GM18498 (cell line): ENCODE measurements around the gene SP110.
A peak's percentile ranks its signal among the peaks of the same experiment; 100 is the strongest.
"Not testable (repeated sequence)": the region's sequence is repeated elsewhere in the genome, so short reads cannot be mapped to it uniquely, and the experiment has no call there.

Experiments used
- ATAC-seq: cut with Tn5 transposase; IDR thresholded peaks from one replicate; pipeline ENCODE4 v1.9.1; 2021; ENCODE audit warnings: mild to moderate bottlenecking, moderate library complexity; ENCODE audit not compliant: unreplicated experiment

The SP110 gene

DNA sequence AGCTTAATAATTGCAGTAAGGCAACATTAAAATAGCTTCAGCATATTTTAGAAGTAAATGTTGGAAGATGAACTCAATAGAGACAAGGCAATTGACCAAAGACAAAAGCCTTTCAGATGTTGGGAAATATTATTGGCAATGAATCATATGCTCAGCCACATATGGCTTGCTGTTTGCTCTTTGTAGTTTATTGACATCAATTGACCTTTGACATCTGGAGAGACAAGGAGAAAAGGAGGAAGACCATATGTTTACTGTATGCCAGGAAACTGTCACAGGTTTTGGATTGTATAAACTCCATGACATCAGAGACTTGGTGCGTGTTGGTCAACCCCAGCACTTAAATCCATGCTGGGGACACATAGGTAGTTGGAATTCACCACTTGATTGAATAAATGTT, 90.4 kb downstream of the SP110 start:
- no peak for ATAC-seq

DNA sequence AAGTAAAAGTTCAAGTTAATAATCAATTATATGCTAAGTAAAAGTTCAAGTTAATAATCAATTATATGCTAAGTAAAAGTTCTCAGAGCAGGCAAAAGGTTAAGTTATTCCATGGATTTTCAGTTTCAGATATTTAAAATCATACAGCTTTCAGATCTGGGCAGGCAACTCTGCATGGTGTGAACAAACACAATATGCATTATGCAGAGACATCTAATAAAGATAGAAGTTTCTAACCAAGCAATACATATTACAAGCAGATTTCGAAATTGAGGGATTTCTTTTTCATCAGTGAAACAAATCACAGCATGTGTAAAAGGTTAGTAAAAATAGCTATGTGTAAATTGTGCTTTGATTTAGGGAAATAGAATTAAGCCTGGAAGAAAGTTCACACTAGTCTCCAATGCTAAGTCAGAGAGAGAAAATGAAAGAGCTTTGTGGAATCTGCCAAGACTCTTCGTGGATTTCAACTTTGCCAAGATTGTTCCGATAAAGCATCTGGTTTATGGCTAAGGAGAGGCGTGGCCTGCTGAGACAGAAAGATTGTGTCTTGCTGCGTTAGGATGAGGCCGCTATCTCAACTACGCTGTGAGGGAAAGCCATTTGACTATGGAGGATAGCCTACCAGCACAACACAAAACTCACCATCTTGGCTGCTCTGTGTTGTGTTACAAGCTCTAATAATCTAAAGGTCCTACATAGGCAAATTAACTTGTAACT, 91.0 kb downstream of the SP110 start:
- ATAC-seq: no peak

- ATAC-seq: no peak
Measured at GRCh38 chr2:230127195-230127594, 92.6 kb downstream of the SP110 start.

DNA sequence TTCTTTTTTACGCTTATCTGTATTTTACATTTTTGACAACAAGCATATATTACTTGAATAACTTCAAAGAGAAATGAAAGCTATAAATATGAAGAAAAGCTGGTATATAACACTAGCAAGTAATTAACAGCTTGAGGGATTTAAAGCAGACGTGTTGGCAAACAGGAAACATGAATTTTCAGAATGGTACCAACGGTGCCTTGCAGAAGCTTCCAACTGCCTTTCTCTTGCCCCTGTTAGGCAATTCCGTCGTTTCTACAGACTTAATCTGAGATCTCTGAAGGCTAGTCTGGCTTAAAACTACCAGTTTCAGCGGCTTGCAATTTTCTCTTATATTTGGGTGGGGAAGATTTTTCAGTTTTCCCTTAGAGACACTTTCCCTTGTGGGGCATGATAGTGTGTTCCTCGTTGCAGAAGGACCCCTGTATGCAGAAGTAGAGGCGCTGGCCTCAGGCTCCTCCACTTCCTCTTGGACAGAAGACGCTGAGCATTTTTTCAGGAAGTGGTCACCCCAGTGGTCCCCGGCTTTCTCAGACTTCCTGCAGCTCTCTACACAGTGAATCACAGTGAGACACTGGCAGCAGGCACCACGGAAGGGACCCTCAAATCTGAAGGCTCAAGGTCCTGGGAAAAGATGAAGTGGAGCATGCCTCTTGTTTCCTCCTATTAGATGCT, 94.9 kb downstream of the SP110 start:
- ATAC-seq: peak; percentile 72

- no peak for ATAC-seq
Measured at GRCh38 chr2:230124235-230124634, 95.5 kb downstream of the SP110 start.

GRCh38 chr2:230120376-230120775, 99.4 kb downstream of the SP110 start:
- not testable (repeated sequence) for ATAC-seq

GRCh38 chr2:230119827-230120226, 100.0 kb downstream of the SP110 start:
- not testable (repeated sequence) for ATAC-seq
